Retinal pigment epithelial cell (primary cell): ENCODE data around the gene DMRT1.

ENCODE experiments used
- DNase-seq: peaks from one replicate; pipeline ENCODE4 v3.0.0-alpha.2; 2010; ENCODE audit warnings: low read depth
- H3K4me3 ChIP-seq: 2 replicates; pipeline ENCODE4 v1.5.1; 2011; ENCODE audit warnings: mild to moderate bottlenecking, low read length, control low read depth, moderate library complexity
- TF ChIP-seq, protein P1 (sequence below): conservative IDR thresholded peaks from 2 replicates; pipeline ENCODE4 v1.5.1; 2011; ENCODE audit warnings: low read depth, low read length, control low read depth, inconsistent platforms

DMRT1 gene

DNA sequence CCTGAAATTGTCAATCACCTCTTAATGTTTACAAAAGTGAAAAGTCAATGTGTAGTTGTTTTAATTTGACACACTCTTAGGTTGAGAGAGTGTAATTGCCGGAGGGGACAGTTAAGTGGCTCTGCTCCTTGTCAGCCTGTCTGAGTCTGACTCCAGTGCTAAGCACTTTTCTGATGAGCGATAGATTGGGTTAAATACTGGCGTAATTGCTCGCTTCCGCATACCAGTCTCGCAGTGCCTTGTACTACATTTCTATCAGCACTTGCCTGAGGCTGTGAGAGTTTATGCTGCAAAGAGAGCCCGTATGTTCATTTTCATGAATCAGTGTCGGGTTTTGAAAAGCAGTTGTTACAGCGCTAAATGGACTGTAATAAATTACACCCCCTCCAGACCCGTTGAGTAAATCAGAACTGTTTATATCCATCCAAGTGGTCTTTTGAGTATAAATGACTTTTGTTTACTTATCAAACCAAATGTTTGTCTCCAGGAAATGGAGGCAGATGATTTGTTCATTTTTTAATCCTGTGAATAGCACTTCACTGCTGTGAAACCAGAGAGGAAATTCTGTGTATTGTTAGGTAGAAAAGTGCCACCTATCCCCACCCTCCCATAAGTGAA is 94.0 kb downstream of the DMRT1 start:
- TF ChIP-seq, protein P1, sequence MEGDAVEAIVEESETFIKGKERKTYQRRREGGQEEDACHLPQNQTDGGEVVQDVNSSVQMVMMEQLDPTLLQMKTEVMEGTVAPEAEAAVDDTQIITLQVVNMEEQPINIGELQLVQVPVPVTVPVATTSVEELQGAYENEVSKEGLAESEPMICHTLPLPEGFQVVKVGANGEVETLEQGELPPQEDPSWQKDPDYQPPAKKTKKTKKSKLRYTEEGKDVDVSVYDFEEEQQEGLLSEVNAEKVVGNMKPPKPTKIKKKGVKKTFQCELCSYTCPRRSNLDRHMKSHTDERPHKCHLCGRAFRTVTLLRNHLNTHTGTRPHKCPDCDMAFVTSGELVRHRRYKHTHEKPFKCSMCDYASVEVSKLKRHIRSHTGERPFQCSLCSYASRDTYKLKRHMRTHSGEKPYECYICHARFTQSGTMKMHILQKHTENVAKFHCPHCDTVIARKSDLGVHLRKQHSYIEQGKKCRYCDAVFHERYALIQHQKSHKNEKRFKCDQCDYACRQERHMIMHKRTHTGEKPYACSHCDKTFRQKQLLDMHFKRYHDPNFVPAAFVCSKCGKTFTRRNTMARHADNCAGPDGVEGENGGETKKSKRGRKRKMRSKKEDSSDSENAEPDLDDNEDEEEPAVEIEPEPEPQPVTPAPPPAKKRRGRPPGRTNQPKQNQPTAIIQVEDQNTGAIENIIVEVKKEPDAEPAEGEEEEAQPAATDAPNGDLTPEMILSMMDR = no peak
- DNase-seq = no peak
- no peak overlapping the region for H3K4me3 ChIP-seq

DNA sequence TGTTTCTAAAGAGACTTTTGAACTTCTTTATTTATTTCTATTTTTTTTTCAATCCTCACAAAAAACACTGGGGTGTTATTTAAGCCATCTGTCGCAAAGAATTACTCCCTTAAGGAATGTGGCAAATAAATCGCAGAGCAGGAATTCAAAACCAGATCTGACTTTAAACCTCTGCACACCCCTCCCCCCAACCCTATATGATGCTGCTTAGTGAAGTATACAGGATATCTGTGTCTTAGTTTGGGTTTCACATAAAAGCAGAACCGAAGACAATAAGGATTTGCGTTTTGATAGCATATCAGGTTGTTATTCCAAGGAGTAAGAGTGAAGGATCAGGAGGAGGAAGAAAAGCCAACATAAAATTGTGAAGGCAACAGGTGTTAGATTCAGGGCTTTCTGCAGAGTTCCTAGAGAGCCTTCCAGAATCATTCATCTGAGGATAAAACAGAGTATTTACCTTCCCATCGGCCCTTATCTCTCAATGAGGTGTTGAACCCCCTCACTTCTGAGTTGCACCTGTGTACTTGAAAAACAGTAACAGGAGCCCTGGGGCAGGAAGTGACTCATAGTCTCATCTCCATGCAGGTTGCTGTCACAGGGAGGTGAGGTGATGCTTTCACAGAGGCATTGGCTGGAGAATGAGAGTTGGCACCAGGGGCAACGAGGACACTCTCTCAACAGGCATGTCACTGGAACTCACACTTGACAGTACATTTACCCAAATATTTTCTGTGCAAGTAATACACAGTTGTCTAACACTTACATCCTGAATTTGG is 101.5 kb downstream of the DMRT1 start:
- H3K4me3 ChIP-seq = no peak overlapping the region
- DNase-seq = no peak
- TF ChIP-seq, protein P1 = no peak

DNA sequence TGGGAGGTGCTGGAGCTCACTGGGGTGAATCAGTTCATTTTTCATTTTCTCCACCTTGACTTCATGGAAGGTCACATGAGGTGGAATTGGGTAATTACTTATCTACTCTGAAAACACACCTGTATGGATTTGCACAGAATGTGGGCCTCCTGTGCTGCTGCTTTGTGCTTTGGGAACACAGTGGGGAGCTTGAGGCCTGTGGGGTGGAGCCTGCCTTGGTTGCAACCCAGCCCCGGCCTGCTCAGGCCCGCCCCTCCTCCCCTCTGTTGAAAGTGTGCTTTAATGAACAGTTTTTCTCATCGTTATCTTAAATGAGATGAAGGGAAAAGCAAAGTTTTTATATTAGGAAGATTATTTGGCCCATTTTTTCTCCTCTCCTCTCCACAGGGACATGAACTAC is 106.5 kb downstream of the DMRT1 start:
- DNase-seq = no peak
- no peak overlapping the region for H3K4me3 ChIP-seq
- TF ChIP-seq, protein P1 = no peak

DNA sequence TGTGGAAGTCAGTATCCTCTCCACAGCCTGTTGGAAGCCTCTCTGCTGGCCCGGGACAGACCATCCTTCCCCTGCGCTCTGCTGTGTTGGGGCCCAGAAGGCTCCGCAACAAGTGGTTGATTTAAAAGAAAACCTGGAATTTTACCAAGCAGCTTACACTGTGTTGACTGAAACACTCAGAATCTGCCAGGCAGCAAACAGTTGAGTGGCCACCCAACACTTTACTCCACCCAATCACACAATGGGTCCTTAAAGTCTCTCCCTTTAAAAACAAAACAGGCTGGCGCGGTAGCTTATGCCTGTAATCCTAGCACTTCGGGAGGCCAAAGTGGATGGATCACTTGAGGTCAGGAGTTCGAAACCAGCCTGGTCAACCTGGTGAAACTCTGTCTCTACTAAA is 107.0 kb downstream of the DMRT1 start:
- no peak overlapping the region for H3K4me3 ChIP-seq
- TF ChIP-seq, protein P1 = no peak
- no peak for DNase-seq

DNA sequence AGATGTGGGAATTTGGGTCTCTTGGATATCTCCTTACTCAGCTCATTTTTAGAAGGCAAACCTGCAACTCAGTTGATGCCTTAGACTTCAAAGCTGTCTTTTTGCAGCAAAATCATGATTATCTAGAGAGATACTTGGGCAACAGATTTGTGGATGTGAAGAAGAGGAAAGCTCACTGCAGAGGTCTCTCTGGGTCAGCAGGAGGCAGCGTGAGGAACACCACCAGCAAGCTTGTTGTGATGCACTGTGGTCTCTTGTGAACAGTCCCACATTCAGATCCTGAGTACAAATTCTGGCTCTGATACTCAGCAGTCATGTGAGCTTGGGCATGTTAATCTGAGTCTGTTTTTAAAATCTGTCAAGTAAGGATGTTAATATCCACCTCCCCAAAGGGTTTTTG is 108.6 kb downstream of the DMRT1 start:
- DNase-seq = no peak
- TF ChIP-seq, protein P1 = no peak
- H3K4me3 ChIP-seq = no peak overlapping the region

DNA sequence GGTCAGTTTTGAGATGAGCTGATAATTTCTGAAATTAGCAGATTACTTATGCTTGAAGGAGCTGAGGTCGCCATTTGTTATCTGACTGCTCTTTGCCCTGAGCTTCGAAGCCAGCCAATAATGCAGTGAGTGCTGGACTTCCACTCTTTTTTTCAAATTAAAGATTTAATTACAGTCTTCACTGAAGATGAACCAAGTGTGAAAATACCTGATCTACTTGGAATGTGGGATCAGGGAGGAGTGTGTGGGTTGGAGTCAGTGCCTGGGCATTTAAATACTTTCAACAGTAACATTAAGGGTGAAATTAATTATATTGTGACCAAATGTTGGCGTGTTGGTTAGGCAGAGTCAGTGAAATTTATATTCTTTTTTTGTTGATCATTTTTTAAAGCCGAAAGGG is 111.0 kb downstream of the DMRT1 start:
- no peak for DNase-seq
- H3K4me3 ChIP-seq = no peak overlapping the region
- TF ChIP-seq, protein P1 = no peak

DNA sequence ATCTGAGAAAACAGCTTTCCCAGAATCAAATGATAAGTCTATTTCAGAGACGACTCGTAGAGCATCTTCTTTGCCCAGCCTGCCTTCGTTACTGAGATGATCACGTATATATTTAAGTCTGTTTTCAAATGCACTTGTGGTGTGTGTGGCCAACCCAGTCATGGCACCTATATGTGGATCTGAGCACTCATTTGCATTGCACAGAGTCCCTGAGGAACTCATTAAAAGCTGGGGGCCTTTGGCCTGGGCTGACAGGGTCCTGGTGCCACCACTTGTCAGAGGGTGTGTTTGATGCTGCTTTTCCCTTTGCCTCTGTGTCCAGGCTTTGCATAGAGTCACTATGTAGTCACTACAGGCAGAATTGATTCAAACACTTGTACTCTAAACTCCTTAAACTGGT is 117.6 kb downstream of the DMRT1 start:
- TF ChIP-seq, protein P1 = no peak
- H3K4me3 ChIP-seq = no peak overlapping the region
- no peak for DNase-seq
